Glutamatergic neuron (in vitro differentiated cells): ENCODE results near the gene PTPRR. TPM values are rescaled to one million over a fixed set of nuclear protein-coding genes. Genes with fewer than 3 reads are reported as not detected.

Source experiments
- DNase-seq: peaks from one replicate; pipeline ENCODE4 v3.0.0; 2022
- H3K27ac Mint-ChIP-seq: one replicate; pipeline ENCODE4 v1.8.0; 2020; ENCODE audit warnings: mild to moderate bottlenecking, mixed read lengths, inconsistent platforms; ENCODE audit not compliant: unreplicated experiment
- H3K27me3 Mint-ChIP-seq: one replicate; pipeline ENCODE4 v1.8.0; 2020; ENCODE audit warnings: mild to moderate bottlenecking, moderate library complexity, mixed read lengths, inconsistent platforms; ENCODE audit not compliant: unreplicated experiment
- H3K36me3 Mint-ChIP-seq: one replicate; pipeline ENCODE4 v1.8.0; 2020; ENCODE audit warnings: mild to moderate bottlenecking, mixed read lengths, inconsistent platforms; ENCODE audit not compliant: unreplicated experiment
- H3K4me1 Mint-ChIP-seq: one replicate; pipeline ENCODE4 v1.8.0; 2020; ENCODE audit warnings: mild to moderate bottlenecking, low read depth, mixed read lengths, inconsistent platforms; ENCODE audit not compliant: unreplicated experiment
- H3K4me3 Mint-ChIP-seq: one replicate; pipeline ENCODE4 v1.8.0; 2020; ENCODE audit warnings: mild to moderate bottlenecking, mixed read lengths, inconsistent platforms; ENCODE audit not compliant: unreplicated experiment
- H3K9me3 Mint-ChIP-seq: one replicate; pipeline ENCODE4 v1.8.0; 2020; ENCODE audit warnings: mild to moderate bottlenecking, moderate library complexity, mixed read lengths, inconsistent platforms; ENCODE audit not compliant: unreplicated experiment
- total RNA-seq: library from RNA; stranded (reverse); fragmentation: NEBNext Ultra II Directional; extraction: Animal tissue kit (Norgen Biotek cat#: 25700); gene quantifications from one replicate; pipeline ENCODE4 v1.2.1, GENCODE V29; 2021; ENCODE audit not compliant: unreplicated experiment
- TF ChIP-seq, protein P1 (sequence below): fragments of 200-600 bp; sonication (generic); IDR thresholded peaks from one replicate; pipeline ENCODE4 v1.5.0; 2021; ENCODE audit not compliant: partially characterized antibody, unreplicated experiment

PTPRR gene
- total RNA-seq, 1 donor from 2014 or later, result 0.34 TPM

DNA sequence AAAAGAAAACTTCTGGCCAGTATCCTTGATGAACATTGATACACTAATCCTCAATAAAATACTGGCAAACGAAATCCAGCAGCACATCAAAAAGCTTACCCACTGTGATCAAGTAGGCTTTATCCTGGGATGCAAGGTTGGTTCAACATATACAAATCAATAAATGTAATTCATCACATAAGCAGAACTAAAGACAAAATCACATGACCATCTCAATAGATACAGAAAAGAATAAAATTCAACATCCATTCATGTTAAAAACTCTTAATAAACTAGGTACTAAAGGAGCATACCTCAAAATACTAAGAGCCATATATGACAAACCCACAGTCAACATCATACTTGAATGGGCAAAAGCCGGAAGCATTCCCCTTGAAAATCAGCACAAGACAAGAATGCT, 211.5 kb downstream of the PTPRR start:
- Mint-ChIP-seq H3K4me3 (no peak overlapping the region), H3K27me3 (no peaks in the 10 kb centered on the region), H3K4me1 (no peaks in the 10 kb centered on the region), H3K36me3 (no peaks in the 10 kb centered on the region), H3K27ac (no peak overlapping the region), H3K9me3 (no peaks in the 10 kb centered on the region)
- TF ChIP-seq, protein P1, sequence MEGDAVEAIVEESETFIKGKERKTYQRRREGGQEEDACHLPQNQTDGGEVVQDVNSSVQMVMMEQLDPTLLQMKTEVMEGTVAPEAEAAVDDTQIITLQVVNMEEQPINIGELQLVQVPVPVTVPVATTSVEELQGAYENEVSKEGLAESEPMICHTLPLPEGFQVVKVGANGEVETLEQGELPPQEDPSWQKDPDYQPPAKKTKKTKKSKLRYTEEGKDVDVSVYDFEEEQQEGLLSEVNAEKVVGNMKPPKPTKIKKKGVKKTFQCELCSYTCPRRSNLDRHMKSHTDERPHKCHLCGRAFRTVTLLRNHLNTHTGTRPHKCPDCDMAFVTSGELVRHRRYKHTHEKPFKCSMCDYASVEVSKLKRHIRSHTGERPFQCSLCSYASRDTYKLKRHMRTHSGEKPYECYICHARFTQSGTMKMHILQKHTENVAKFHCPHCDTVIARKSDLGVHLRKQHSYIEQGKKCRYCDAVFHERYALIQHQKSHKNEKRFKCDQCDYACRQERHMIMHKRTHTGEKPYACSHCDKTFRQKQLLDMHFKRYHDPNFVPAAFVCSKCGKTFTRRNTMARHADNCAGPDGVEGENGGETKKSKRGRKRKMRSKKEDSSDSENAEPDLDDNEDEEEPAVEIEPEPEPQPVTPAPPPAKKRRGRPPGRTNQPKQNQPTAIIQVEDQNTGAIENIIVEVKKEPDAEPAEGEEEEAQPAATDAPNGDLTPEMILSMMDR, result no peak
- no peak for DNase-seq

DNA sequence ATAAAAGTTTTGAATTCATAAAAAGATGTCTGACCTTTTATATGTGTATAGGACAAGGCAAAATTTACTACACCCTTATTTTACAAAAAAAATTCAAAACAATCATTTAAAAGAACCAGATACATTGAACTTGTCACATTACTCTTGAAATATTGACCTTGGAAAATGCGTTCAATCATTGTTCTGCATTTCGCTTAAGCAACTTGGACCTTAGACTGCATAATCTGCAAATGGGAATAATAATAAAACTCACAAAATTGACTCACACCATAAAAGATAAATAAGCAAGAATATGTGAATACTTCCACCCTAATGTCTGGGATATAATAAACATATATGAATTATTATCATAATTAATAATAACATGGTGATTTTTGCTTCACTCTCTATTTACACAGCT, 213.9 kb downstream of the PTPRR start:
- DNase-seq, result no peak
- Mint-ChIP-seq H3K27ac (no peak overlapping the region), H3K4me3 (no peak overlapping the region), H3K9me3 (no peaks in the 10 kb centered on the region), H3K4me1 (no peaks in the 10 kb centered on the region), H3K27me3 (no peaks in the 10 kb centered on the region), H3K36me3 (no peaks in the 10 kb centered on the region)
- TF ChIP-seq, protein P1, result no peak

DNA sequence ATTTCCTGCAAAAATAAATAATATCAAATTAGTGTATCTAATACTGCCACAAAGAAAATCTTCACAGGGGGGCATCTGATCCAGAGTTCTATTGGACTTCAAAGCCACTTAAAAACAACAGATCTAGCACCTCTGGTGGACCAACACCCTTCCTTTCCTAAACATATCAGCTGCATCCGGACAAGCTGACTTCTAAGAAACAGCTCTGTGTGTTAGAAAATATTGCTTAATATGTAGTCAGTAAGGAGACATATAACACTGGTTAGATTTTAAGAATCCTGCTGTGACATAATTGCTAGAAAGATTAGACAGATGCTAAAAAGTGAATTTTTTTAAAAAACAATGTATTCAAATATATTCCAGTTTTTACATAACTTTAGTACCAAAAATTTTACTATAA, 222.2 kb downstream of the PTPRR start:
- DNase-seq, result no peak
- Mint-ChIP-seq H3K36me3 (no peaks in the 10 kb centered on the region), H3K4me1 (no peaks in the 10 kb centered on the region), H3K27ac (no peak overlapping the region), H3K4me3 (no peak overlapping the region), H3K9me3 (no peaks in the 10 kb centered on the region), H3K27me3 (no peaks in the 10 kb centered on the region)
- TF ChIP-seq, protein P1, result no peak

DNA sequence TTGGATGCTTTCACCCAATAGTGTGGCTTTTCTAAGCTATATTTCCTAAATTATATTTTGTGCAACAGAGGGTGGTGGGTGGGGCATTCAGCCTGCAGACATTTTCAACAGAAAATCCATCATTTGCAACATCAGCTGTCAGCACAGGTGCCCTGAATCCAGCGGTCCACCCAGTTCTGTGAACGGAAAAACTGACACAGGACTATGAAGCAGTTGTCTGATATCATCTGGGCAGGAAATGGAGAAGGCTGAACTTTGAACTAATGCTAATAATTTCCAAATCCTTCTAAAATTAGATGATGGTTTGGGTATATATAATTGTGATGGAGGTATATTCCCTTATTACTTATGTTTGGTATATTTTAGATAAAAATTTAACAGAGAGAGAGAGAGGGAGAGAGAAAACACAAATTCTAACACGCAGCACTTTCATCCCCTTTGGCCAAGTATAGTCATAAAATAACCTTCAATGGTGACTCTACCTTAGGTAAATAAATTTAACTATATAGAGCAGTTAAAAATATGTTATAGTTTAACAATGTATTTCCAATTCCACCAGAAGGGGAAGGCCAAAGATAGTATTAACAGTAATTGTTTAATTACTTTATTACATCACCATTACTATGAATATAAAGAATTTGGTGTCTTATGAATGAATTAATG, 225.0 kb downstream of the PTPRR start:
- Mint-ChIP-seq H3K27me3 (no peaks in the 10 kb centered on the region), H3K4me3 (no peak overlapping the region), H3K27ac (no peak overlapping the region), H3K9me3 (no peaks in the 10 kb centered on the region), H3K4me1 (no peaks in the 10 kb centered on the region), H3K36me3 (no peaks in the 10 kb centered on the region)
- no peak for DNase-seq
- TF ChIP-seq, protein P1, result peak; percentile 9

DNA sequence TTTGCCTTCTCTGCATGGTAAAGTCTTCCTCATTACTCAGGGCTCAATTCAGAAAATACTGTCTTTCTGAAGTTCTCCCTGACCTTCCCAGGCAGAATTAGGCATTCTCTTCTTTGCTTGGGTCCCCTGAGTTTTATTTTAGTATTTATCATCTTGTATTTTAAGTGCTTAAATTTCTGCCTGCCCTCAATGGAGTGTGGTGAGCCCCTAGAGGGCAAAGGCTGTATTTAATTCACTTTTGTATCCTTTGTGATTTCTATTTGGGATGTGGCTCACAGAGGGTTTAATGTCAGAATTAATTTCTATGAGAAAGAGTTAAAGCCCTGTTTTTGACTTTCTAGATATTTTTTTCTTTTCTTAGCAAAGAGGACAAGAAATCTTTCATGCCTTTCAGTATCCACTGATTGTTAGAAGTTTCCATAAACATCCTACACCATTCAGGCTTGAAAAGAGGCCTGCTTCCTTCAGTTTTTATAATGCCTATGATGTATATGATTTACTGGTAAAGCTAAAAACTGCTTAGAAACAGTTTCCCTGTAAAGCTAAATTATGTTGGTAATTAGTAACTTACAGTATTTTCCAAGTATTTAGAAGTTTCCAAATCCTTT, 227.8 kb downstream of the PTPRR start:
- no peaks in the 10 kb centered on the region for H3K36me3 Mint-ChIP-seq
- H3K4me3 Mint-ChIP-seq, result no peak overlapping the region
- TF ChIP-seq, protein P1, result peak; percentile 29
- no peak overlapping the region for H3K27ac Mint-ChIP-seq
- no peaks in the 10 kb centered on the region for H3K9me3 Mint-ChIP-seq
- DNase-seq, result no peak
- no peaks in the 10 kb centered on the region for H3K27me3 Mint-ChIP-seq
- no peaks in the 10 kb centered on the region for H3K4me1 Mint-ChIP-seq
